Measurements from ENCODE around the gene PLOD1.

Gene PLOD1

GRCh38 chr1:12009318-12009947 lies 74.9 kb downstream of the PLOD1 start:
- no peak for DNase-seq

GRCh38 chr1:12010746-12011570 lies 76.4 kb downstream of the PLOD1 start:
- no peak for DNase-seq

GRCh38 chr1:12011998-12012397 lies 77.5 kb downstream of the PLOD1 start:
- DNase-seq, result no peak

- DNase-seq, result no peak
Measured at GRCh38 chr1:12012560-12013316, 78.2 kb downstream of the PLOD1 start.

- no peak for DNase-seq
Measured at GRCh38 chr1:12014141-12014991, 79.8 kb downstream of the PLOD1 start.

- no peak for DNase-seq
Measured at GRCh38 chr1:12015001-12015491, 80.5 kb downstream of the PLOD1 start.

GRCh38 chr1:12015499-12015898 lies 81.0 kb downstream of the PLOD1 start:
- no peak for DNase-seq

- DNase-seq, result no peak
Measured at GRCh38 chr1:12016182-12016581, 81.7 kb downstream of the PLOD1 start.

- DNase-seq, result no peak
Measured at GRCh38 chr1:12019858-12020509, 85.5 kb downstream of the PLOD1 start.

GRCh38 chr1:12021616-12022015 lies 87.1 kb downstream of the PLOD1 start:
- no peak for DNase-seq

GRCh38 chr1:12022036-12022435 lies 87.5 kb downstream of the PLOD1 start:
- DNase-seq, result no peak
